HUES64 (cell line): Measurements from ENCODE around the gene MAP2.

Source experiments
- H3K27ac ChIP-seq: 2 replicates; pipeline ENCODE4 v1.7.0; 2013; ENCODE audit warnings: low read depth, low read length, inconsistent platforms
- H3K27me3 ChIP-seq: 2 replicates; pipeline ENCODE4 v1.6.1; 2013; ENCODE audit warnings: mild to moderate bottlenecking, low read length; ENCODE audit not compliant: insufficient read depth
- H3K36me3 ChIP-seq: 2 replicates; pipeline ENCODE4 v1.6.1; 2013; ENCODE audit warnings: mild to moderate bottlenecking, low read length; ENCODE audit not compliant: insufficient read depth
- H3K4me1 ChIP-seq: 2 replicates; pipeline ENCODE4 v1.6.1; 2013; ENCODE audit warnings: mild to moderate bottlenecking, low read length, moderate library complexity; ENCODE audit not compliant: insufficient read depth
- H3K4me3 ChIP-seq: 2 replicates; pipeline ENCODE4 v1.5.1; 2013; ENCODE audit warnings: mild to moderate bottlenecking, low read length, moderate library complexity
- H3K9ac ChIP-seq: 2 replicates; pipeline ENCODE4 v1.6.1; 2013; ENCODE audit warnings: mild to moderate bottlenecking, low read depth, low read length
- H3K9me3 ChIP-seq: 2 replicates; pipeline ENCODE4 v1.6.1; 2013; ENCODE audit warnings: low read depth, low read length; ENCODE audit not compliant: insufficient read depth
- WGBS: fragments of 150-250, 120-280 bp; methylation state at CpG from one replicate; pipeline ENCODE4 v1.1.7; 2013; ENCODE audit warnings: missing lambda C conversion rate; 5-methylcytosine and 5-hydroxymethylcytosine counted together

Gene MAP2

DNA sequence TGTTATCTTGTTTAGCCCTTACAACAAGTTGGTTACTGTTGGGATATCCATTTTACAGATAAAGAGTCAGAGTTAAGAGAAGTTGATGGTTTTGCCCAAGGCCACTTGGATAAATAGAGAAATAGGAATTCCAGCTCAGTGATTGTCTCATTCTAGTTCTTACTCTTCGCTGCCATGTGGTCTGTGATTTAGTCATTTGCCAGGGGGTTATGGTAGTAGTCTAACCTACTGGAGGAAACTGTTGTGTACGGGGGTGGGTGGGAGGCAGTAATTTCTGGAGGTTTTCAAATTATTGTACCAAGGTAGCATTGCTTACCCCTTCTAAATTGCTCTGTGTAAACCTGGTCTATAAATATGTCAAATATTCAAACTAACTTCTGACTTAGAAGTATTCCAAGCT lies 110.4 kb downstream of the MAP2 start:
- no peak overlapping the region for H3K4me3 ChIP-seq
- H3K36me3 ChIP-seq: no peaks in the 10 kb centered on the region
- no peaks in the 10 kb centered on the region for H3K4me1 ChIP-seq
- H3K27ac ChIP-seq: no peak overlapping the region
- H3K9ac ChIP-seq: no peak overlapping the region
- H3K9me3 ChIP-seq: no peaks in the 10 kb centered on the region
- no peaks in the 10 kb centered on the region for H3K27me3 ChIP-seq
- 99% methylated on average over 2 of the region's 2 CpGs for WGBS

DNA sequence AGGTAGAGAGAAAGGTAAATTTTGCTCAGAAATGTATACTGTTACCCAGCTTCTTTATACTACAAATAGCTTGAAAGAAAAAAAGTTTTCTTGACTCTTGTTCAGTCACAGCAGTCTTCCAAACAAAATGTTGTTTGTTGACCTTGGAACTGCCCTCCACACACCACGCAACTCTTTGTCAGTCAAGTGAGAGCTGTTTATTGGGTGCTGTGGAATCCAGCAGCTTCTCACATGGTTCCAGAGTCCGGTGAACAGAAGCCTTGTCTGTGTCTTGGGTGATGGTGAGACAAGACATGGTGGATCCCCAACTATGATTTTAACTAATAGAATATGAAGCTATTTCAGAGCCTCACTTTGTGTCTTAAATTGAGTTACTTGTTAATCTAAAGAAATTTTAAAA lies 112.5 kb downstream of the MAP2 start:
- H3K27me3 ChIP-seq: no peaks in the 10 kb centered on the region
- no peaks in the 10 kb centered on the region; the same call in 1 of the 2 replicates for H3K36me3 ChIP-seq
- H3K4me3 ChIP-seq: no peak overlapping the region
- WGBS: 77% methylated on average over 2 of the region's 2 CpGs
- no peaks in the 10 kb centered on the region for H3K9me3 ChIP-seq
- H3K9ac ChIP-seq: no peak overlapping the region
- H3K4me1 ChIP-seq: no peaks in the 10 kb centered on the region
- H3K27ac ChIP-seq: no peak overlapping the region

DNA sequence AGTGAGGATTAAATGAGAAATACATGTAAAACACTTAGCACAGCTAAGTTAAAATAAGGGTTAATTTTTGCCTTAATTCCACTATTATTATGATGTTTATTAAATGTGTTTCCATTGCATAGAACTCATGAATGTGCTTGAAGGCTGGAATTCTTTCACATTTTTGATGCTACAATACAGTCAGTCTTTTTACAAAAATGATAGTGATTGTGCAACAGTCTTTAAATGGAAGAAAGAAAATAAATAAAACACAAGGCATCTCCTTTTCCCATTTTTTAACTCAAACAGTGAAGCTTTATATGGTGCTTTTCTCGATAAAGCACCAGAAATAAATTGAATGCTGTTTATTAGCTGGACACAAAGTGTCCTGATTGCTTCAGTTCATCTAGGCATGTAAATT lies 123.9 kb downstream of the MAP2 start:
- H3K9me3 ChIP-seq: no peaks in the 10 kb centered on the region
- no peaks in the 10 kb centered on the region for H3K27me3 ChIP-seq
- H3K27ac ChIP-seq: no peak overlapping the region
- WGBS: 100% methylated on average over 1 of the region's 1 CpG
- no peak overlapping the region for H3K4me3 ChIP-seq
- no peaks in the 10 kb centered on the region for H3K4me1 ChIP-seq
- H3K36me3 ChIP-seq: no peaks in the 10 kb centered on the region
- no peak overlapping the region for H3K9ac ChIP-seq

DNA sequence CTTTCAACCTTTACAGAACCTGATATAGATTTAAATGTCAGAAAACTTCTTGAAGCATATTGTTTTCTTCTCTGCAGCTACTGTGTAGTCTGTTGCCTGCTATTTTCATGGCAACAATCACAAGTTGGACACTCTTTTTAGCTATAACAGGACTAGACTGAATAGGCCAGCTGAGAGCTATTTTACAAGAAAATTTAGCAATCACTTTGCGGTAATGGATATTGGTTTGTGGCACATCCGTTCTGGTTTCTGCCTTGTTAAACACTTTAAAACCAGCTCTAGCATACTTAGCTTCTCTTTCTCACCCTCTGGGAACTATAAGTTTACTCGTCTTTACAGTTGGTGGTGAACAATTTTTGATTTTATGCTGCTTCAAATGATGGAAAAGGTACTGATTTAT lies 125.7 kb downstream of the MAP2 start:
- no peak overlapping the region for H3K9ac ChIP-seq
- H3K36me3 ChIP-seq: no peaks in the 10 kb centered on the region
- H3K4me3 ChIP-seq: no peak overlapping the region
- no peaks in the 10 kb centered on the region for H3K4me1 ChIP-seq
- no peaks in the 10 kb centered on the region for H3K27me3 ChIP-seq
- H3K9me3 ChIP-seq: no peaks in the 10 kb centered on the region
- WGBS: 100% methylated on average over 3 of the region's 3 CpGs
- H3K27ac ChIP-seq: no peak overlapping the region

DNA sequence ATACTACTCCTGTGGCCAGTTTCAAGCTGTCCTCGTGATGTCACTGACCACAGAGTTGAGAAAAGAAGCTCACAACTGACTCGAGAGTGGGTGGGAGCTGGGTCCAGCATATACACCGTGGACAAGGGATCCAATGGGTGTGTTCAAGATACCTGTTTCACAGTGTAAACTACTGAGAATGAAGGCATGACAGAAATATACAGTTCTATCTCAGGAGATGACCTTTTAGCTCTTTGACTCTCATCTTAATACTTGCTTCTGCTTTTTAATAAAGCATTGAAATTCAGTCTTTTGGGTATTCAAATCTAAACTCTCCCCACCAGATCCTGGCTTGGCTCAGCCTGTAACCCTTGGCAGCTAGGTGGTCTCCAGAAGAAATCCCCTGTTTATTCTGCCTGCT lies 130.1 kb downstream of the MAP2 start:
- H3K9me3 ChIP-seq: no peaks in the 10 kb centered on the region
- H3K4me3 ChIP-seq: no peak overlapping the region
- 94% methylated on average over 3 of the region's 3 CpGs for WGBS
- no peak overlapping the region for H3K9ac ChIP-seq
- no peaks in the 10 kb centered on the region for H3K27me3 ChIP-seq
- no peak overlapping the region for H3K27ac ChIP-seq
- H3K36me3 ChIP-seq: no peaks in the 10 kb centered on the region
- no peaks in the 10 kb centered on the region for H3K4me1 ChIP-seq

DNA sequence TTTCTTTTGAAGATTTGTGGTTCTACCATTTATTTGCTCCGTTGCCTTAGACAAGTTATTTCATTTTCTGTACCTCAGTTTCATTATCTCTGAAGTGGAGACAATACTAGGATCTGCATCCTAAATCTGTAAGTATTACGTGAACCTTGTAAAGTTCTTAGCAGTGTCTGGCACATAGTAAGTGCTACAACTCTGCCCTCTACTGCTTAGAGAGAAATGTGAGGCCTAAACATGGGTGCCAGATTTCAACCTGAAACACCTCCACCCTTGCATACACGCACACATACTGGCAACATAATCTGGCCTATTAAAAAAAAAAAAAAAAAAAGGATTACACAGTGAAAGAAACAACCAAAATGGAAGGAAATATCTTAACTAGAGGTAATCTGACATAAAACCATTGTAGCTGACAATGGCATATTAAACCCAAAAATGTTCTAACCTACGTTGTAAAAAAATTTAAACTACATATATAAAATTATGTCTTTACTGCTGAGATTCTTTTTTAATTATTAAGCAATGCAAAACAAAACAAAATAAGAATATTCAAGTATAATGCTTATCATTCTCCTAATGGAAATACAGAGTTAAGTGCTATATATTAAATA lies 132.6 kb downstream of the MAP2 start:
- Histone ChIP-seq H3K9me3 (no peaks in the 10 kb centered on the region), H3K4me1 (no peaks in the 10 kb centered on the region), H3K4me3 (no peak overlapping the region), H3K9ac (no peak overlapping the region), H3K36me3 (no peaks in the 10 kb centered on the region), H3K27ac (no peak overlapping the region), H3K27me3 (no peaks in the 10 kb centered on the region)
- WGBS: 74% methylated on average over 2 of the region's 4 CpGs

DNA sequence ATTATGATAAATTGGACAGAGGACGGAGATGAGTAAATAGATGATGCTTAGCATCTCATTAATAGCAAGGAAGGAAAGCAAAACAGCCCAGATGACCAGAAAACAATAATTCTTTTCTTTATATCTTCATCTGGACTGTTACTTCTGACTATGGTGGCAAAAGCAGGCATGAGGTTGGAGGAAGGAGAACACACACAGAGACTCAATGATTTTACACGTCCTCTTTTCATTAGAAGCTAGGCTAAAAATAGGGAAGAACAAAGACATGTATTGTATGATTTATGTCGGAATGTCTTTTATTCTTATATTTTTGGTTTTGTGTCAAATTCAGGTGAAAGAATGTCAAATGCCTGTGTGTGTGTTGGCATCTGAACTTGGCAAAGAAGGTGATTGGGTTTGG lies 137.1 kb downstream of the MAP2 start:
- no peak overlapping the region for H3K9ac ChIP-seq
- H3K27me3 ChIP-seq: no peaks in the 10 kb centered on the region
- H3K36me3 ChIP-seq: no peaks in the 10 kb centered on the region
- WGBS: 89% methylated on average over 3 of the region's 3 CpGs
- H3K27ac ChIP-seq: no peak overlapping the region
- H3K4me3 ChIP-seq: no peak overlapping the region
- H3K4me1 ChIP-seq: no peaks in the 10 kb centered on the region
- no peaks in the 10 kb centered on the region for H3K9me3 ChIP-seq

DNA sequence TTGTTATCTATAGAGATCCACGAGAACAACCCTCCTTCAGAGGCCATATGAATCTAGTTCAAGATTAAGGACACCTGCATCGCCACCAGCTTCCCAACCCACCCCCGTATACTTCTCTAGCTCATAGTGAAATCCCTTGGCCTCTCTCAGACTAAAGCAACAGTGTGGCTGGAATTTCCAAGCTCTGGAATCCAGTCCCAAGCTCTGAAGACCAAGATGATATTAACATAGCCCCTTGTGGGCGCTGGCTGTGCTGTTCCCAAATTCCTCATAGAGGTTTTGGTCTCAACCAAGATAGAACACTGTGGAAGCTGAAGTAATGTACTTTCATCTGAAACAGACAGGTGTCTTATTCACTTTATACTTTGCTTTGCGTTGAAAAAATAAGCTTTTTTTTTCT lies 139.6 kb downstream of the MAP2 start:
- no peak overlapping the region for H3K9ac ChIP-seq
- H3K27me3 ChIP-seq: no peaks in the 10 kb centered on the region
- no peaks in the 10 kb centered on the region for H3K4me1 ChIP-seq
- H3K9me3 ChIP-seq: no peaks in the 10 kb centered on the region
- H3K27ac ChIP-seq: no peak overlapping the region
- WGBS: 93% methylated on average over 5 of the region's 5 CpGs
- no peaks in the 10 kb centered on the region for H3K36me3 ChIP-seq
- H3K4me3 ChIP-seq: no peak overlapping the region

DNA sequence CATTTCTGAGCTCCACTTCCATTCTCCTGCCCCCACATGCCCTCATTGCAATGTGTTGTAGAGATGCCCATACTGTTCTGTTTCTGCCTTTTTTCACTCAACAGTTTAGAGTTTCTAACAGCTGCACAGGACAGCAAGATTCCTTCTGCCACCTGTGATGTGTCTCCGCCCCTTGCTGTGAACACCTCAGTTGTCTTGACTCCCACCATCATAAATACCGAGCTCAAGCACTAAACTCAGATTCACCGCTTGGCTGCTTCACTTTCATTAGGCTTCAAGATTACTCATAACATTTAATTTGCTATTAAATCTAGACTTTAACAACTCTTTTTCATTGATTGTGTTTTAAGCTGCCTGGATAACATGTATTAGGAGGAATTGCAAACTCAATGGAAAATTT lies 141.0 kb downstream of the MAP2 start:
- 91% methylated on average over 3 of the region's 3 CpGs for WGBS
- no peak overlapping the region for H3K27ac ChIP-seq
- no peak overlapping the region for H3K9ac ChIP-seq
- no peak overlapping the region for H3K4me3 ChIP-seq
- no peaks in the 10 kb centered on the region for H3K36me3 ChIP-seq
- H3K4me1 ChIP-seq: no peaks in the 10 kb centered on the region
- no peaks in the 10 kb centered on the region for H3K9me3 ChIP-seq
- no peaks in the 10 kb centered on the region for H3K27me3 ChIP-seq

DNA sequence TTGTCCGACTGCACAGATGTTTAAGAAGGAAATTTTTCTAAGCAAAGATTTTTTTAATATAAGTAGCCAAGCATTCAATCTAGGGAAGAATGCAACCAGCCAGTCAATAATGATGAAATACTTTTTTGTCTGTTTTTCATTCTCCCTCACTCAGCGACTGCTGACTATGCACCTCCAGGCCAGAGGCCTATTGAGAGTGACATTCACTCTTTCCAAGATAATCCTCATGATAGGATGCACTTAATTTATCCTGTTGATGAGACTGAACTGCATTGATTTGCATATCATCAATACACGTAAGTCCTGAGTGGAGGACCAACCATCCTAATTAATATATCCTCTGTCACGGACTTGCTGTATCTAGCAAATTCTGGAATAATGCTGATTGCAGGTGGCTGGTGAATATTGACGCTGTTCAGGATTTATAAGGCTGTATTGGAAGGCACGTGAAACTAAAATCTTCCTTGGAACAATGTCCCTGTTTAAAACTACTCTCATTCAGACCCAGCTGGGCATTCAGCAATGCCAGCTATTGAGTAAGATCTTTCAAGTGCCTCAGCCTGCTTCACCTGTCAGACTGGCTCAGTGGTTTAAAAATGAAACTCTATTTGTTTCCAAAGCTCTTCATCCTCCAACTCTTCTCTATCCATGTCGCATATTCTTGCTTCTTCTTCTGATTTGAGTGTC lies 142.2 kb downstream of the MAP2 start:
- no peaks in the 10 kb centered on the region for H3K27me3 ChIP-seq
- no peaks in the 10 kb centered on the region for H3K9me3 ChIP-seq
- 94% methylated on average over 6 of the region's 7 CpGs for WGBS
- no peak overlapping the region for H3K27ac ChIP-seq
- no peaks in the 10 kb centered on the region for H3K4me1 ChIP-seq
- no peak overlapping the region for H3K9ac ChIP-seq
- no peak overlapping the region for H3K4me3 ChIP-seq
- H3K36me3 ChIP-seq: no peaks in the 10 kb centered on the region

DNA sequence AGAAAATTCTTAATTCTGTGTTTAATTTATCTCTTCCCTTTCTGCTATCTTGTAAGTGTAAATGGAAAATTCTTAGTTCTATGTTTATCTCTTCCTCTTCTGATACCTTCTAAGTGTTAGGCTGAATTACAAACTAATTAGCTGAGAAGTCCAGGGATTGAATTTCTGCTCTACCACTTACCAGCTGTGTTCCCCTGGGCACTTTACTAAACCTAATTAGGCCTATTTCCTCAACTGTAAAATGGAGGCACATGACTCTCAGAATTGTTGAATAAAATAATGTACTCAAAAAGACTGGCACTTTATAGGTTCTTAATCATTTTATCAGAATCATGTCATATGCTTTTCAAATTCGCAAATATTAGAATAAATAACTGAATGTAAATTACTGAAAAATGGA lies 146.3 kb downstream of the MAP2 start:
- no peak overlapping the region for H3K4me3 ChIP-seq
- H3K9ac ChIP-seq: no peak overlapping the region
- H3K27me3 ChIP-seq: no peaks in the 10 kb centered on the region
- no CpG with 5 or more reads among the region's 1 CpG for WGBS
- H3K36me3 ChIP-seq: no peaks in the 10 kb centered on the region
- no peaks in the 10 kb centered on the region for H3K4me1 ChIP-seq
- no peaks in the 10 kb centered on the region for H3K9me3 ChIP-seq
- no peak overlapping the region for H3K27ac ChIP-seq

DNA sequence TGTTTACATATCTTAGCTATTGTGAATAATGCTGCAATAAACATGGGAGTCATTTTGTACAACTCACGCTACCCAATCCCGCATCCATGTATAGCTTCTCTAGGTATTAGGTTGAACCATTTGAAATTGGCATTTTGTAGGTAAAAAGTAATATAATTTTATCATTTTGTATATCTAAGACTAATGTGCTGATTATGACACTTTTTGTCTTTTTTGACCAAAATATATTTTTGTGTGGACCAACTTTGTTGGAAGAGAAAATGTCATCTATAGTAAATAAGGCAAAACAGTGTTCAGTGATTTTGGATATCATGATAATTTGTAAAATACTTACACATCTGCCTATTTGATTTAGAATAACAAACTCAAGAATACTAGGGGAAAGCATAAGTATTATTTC lies 150.7 kb downstream of the MAP2 start:
- Histone ChIP-seq H3K36me3 (no peaks in the 10 kb centered on the region), H3K27ac (no peak overlapping the region), H3K4me3 (no peak overlapping the region), H3K9ac (no peak overlapping the region), H3K9me3 (no peaks in the 10 kb centered on the region), H3K4me1 (peaks cover 19% of the 10 kb centered on the region), H3K27me3 (no peaks in the 10 kb centered on the region)
- 100% methylated on average over 2 of the region's 2 CpGs for WGBS
